ENCODE data around the gene STIMATE.

DNA sequence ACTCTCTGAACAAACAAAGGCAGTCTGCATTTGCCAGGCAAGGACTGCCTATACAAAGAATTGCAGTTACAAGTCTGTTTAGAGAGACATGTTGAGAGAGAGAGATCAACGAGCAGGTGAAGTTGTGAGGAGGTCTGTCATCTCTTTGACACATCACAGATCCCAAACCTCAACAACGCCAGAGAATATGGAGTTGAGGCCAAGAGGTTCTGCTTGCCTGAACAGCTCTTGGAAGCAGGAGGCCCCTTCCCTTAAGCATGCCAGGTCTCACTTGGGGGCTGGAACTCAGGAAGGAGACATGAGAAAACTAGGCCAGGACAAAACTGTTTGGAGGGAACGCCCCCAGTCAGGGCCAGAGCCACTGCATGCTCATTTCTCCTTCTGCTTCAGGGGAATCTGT, 40.2 kb downstream of the STIMATE start:
- TF ChIP-seq EZH2 (IDR thresholded peaks at IDR 0.05; ENCODE audit: borderline replicate concordance, control insufficient read depth, low read depth, low read length): no peak
- TF ChIP-seq ATF7 (IDR thresholded peaks at IDR 0.05; ENCODE audit: low read depth): no peak
- TF ChIP-seq, protein P1, sequence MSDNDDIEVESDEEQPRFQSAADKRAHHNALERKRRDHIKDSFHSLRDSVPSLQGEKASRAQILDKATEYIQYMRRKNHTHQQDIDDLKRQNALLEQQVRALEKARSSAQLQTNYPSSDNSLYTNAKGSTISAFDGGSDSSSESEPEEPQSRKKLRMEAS (IDR thresholded peaks at IDR 0.05; ENCODE audit: low read depth, low read length): no peak
- TF ChIP-seq TARDBP (IDR thresholded peaks at IDR 0.05; ENCODE audit: borderline replicate concordance): no peak
- TF ChIP-seq CBX5 (IDR thresholded peaks at IDR 0.05; ENCODE audit: low read depth): no peak
- TF ChIP-seq NR2C2 (IDR thresholded peaks at IDR 0.05; ENCODE audit: borderline replicate concordance, control insufficient read depth, insufficient read length, low read depth): no peak
- TF ChIP-seq, protein P2, sequence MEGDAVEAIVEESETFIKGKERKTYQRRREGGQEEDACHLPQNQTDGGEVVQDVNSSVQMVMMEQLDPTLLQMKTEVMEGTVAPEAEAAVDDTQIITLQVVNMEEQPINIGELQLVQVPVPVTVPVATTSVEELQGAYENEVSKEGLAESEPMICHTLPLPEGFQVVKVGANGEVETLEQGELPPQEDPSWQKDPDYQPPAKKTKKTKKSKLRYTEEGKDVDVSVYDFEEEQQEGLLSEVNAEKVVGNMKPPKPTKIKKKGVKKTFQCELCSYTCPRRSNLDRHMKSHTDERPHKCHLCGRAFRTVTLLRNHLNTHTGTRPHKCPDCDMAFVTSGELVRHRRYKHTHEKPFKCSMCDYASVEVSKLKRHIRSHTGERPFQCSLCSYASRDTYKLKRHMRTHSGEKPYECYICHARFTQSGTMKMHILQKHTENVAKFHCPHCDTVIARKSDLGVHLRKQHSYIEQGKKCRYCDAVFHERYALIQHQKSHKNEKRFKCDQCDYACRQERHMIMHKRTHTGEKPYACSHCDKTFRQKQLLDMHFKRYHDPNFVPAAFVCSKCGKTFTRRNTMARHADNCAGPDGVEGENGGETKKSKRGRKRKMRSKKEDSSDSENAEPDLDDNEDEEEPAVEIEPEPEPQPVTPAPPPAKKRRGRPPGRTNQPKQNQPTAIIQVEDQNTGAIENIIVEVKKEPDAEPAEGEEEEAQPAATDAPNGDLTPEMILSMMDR (IDR thresholded peaks at IDR 0.05 in 2 of 3, conservative IDR thresholded peaks at IDR 0.05 in 1 of 3; ENCODE audit: control insufficient read depth in 2 of 3, extremely low read depth in 1 of 3, insufficient read depth in 1 of 3, low read depth in 3 of 3, low read length in 3 of 3): no peak
- no peak for TF ChIP-seq EP300 (IDR thresholded peaks at IDR 0.05; ENCODE audit: borderline replicate concordance in 1 of 2, control insufficient read depth in 1 of 2, low read depth in 2 of 2, low read length in 2 of 2)
- no peak for TF ChIP-seq GABPA (IDR thresholded peaks at IDR 0.05; ENCODE audit: low read depth)
- TF ChIP-seq, protein P3, sequence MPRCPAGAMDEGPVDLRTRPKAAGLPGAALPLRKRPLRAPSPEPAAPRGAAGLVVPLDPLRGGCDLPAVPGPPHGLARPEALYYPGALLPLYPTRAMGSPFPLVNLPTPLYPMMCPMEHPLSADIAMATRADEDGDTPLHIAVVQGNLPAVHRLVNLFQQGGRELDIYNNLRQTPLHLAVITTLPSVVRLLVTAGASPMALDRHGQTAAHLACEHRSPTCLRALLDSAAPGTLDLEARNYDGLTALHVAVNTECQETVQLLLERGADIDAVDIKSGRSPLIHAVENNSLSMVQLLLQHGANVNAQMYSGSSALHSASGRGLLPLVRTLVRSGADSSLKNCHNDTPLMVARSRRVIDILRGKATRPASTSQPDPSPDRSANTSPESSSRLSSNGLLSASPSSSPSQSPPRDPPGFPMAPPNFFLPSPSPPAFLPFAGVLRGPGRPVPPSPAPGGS (IDR thresholded peaks at IDR 0.05; ENCODE audit: borderline replicate concordance, insufficient read depth, low read depth, low read length, poor library complexity, severe bottlenecking): no peak
- TF ChIP-seq CHD2 (IDR thresholded peaks at IDR 0.05; ENCODE audit: borderline replicate concordance, low read depth, low read length): no peak

Data from GM12878 (cell line).